NCI-H446 treated with DMSO at 0.1 percent for 48 hours (cell line): Measurements from ENCODE around the gene REXO1.

Source experiments
- DNase-seq: peaks from one replicate; lab custom pipeline; 2025; lab: John Stamatoyannopoulos, UW

REXO1 gene

GRCh38 chr19:1828279-1829238, 19.7 kb downstream of the REXO1 start:
- no peak for DNase-seq

DNA sequence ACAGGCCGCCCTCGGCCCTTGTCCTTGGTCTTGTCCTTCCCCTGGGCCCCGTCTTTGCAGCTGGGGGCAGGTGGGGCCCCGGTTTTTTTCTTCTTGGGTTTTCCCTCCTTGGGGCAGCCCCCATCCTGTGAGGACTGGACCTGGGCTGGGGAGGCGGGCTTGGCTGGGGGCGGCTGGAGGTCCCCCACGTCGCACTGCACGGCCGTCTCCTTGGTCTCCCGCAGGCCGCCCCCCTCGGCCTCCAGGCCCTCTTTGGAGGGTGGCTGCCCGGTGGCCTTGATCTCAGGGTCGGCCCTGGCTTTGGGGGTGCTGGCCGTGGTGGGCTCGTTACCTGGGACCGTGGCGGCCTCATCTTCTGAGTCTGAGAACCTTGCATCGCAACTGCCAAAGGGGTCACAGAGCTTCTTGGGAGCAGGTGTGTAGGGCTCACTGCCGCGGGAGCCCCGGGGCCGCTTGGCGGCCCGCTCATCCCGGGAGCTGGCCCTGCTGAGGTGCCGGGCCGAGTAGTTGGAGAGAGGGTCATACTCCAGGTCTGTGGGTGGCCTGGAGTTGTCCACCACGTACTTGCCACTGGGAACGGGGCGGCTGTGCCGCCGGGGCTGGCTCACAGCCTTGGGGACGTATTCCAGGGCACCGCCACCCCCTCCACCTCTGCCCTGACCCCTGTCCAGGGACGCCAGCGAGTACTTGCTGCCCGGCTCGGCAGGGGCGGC, 20.6 kb downstream of the REXO1 start:
- no peak for DNase-seq

DNA sequence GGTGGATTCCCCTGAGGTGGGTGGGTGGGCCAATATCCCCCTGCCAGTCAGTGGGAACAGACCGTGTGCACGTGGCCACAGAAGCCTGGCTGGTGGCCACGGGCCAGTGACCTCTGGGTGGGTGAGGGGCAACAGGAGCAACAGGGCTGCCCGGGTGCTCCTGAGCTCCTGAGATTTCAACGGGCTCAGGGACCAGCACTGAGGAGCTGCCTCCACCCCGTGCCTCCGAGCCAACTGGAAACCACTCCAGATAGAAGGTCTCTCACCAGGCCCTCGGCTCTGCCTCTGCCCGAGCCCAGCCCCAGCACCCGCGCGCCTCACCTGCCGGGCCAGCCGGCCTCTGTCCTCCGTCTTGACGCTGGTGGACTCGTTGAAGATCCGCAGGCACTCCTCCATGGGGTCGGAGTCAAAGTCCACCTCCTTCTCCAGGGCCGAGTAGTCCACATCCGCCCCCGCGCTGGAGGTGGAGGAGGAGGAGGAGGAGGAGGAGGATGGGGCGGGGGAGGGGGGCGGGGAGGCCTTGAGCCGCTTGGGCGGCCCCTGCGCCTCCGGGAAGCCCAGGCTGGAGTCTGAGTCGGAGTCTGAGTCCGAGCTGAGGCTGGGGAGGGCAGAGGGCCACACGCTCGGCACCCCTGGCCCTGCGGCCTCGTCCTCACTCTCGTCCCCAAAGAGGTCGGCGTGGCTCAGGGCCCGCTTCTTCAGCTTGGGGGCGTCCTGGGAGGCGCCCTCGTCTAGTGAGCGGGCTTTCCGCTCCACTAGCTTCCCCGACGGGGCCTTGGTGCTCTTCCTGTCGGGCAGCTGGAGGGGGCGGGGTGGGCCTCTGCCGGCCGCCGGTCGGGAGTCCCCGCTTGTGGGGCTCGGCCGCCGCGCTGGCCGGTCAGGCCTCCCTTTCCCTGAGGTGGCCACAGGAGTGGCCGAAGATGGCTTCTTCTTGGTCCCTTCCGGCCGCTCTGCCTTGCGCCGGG, 21.4 kb downstream of the REXO1 start:
- DNase-seq, result no peak

DNA sequence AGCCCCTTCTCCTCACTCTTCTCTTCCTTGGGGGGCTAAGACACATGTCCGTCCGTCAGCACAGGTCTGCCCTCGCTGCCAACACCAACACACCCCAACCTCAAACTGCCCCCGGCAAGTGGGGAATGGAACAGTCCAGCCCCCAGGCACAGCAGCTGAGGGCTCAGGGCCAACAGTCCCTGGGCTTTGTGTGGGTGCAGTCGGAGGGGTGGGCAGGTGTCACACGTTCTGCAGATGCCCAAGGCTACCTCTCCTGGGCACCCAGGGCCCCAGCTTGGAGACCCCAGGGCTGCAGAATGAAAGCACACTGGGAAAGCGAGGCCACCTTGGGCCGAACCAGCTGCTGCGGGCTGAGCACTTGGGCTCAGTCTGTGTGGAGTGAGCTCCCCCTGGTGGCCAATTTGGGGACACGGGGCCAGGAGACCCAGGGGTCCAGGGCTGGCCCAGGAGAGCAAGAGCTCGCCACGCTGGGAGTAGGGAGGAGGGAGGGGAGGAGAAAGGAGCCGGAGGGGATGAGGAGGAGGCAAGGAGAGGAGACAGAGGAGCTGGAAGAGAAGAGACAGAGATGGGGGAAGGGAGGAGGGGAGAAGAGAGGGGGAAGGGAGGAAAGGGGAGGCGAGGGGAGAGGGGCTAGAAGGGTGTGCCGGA, 22.2 kb downstream of the REXO1 start:
- peak; percentile 17 for DNase-seq

- DNase-seq, result no peak
These were observed 24.0 kb downstream of the REXO1 start for GRCh38 chr19:1824252-1824622.

DNA sequence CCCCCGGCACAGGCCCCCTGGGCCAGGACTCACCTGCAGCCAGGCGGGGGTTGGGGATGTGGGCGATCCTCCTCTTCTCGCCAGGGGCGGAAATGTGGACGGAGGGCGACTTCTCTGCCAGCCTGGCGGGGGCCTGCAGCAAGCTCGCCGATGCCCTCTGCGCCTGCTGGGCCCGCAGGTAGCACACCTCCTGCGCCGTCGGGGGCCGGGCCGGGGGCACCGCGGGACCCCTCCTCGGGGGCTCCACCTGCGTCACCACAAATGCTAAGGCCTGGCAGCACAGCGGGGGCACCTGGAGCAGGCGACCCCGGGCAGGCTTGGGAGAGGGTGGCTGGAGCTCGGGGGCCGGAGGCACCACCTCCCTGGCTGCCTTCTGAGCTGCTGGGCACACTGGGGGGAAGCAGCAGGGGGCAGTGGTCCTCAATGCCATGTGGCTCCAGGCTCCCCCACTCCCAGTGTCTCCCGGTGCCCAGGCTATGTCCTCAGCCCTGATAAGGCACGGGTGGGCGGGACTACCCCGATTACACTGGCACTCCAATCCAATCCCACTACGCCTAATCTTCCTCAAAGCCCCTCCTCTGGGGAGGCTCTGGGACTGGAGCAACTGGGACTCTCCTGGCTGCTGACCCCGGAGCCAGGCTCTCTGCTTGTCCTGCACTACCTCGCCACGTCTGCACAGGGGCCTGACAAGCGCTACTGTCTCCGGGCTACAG, 24.6 kb downstream of the REXO1 start:
- DNase-seq, result no peak

- DNase-seq, result no peak
These were observed 25.3 kb downstream of the REXO1 start for GRCh38 chr19:1823020-1823419.

- DNase-seq, result peak; percentile 80
These were observed 26.1 kb downstream of the REXO1 start for GRCh38 chr19:1822210-1822609.

DNA sequence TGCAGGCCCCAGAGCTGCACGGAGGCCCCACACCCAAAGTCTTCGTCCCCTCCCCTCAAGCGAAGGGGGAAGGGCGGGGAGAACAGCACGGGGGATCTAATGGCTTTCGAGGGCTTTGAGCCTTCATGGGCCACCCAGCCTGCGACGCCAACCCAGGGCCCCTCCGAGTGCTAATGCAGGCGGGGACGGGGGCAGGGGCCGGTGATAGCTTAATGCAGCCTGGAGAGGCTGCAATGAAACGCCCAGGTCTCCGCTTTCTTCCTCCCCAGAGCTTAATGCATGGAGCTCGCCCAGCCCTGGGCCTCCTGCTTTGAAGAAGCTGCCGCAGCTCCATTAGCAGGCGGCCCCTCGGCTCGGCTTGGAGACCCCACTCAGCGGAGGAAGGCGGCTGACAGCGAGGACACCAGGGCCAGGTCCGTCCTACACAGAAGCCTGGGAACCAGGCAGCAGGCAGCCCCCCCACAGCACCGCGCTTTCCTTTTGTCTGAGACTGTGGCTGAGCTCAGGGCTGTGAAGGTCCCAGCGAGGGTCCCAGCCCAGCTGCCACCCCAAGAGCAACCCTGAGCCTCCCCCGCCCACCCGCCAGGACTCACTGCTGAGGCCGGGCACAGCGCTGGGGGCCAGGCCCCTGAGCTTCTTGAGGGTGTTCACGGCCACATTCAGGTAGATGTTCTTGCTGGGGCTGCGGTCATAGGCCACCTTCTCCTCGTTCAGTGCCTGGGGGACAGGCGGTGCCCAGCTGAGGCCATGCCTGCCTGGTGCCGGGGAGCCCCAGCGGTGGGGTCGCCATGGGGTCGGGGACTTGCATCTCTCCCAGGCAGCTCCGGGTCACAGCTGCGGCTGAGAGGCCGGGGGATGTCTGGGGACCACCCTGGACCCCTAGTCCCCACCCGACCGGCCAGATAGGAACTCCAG, 28.7 kb downstream of the REXO1 start:
- DNase-seq, result no peak

DNA sequence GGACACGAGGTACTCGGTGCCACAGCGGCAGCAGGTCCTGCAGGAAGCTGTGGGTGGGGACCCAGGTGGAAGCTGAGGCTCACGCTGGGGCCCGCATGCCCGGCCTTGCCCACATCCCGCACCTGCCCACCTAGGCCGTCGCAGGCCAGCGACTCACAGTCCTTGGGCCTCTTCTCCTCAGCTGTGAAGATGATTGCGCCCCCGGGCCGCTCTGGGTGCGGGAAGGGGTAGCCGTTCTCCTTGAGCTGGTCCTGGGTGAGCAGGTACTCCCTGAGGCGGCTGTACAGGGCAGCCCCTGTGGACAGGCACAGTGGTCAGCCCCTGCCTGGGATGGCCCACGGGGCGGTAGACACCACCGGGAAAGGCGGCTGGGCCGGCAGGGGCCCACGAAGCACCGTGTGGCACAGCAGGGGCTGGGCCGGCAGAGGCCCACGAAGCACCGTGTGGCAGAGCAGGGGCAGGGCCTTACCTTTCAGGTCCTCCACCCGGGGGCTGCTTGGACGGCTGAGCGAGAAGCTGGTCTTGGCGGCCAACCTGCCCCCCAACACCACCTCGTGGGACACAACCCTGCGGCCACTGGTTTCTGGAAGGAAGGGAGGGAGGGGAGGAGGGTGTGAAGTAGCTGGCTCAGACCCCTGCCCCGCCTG, 29.6 kb downstream of the REXO1 start:
- DNase-seq, result no peak

DNA sequence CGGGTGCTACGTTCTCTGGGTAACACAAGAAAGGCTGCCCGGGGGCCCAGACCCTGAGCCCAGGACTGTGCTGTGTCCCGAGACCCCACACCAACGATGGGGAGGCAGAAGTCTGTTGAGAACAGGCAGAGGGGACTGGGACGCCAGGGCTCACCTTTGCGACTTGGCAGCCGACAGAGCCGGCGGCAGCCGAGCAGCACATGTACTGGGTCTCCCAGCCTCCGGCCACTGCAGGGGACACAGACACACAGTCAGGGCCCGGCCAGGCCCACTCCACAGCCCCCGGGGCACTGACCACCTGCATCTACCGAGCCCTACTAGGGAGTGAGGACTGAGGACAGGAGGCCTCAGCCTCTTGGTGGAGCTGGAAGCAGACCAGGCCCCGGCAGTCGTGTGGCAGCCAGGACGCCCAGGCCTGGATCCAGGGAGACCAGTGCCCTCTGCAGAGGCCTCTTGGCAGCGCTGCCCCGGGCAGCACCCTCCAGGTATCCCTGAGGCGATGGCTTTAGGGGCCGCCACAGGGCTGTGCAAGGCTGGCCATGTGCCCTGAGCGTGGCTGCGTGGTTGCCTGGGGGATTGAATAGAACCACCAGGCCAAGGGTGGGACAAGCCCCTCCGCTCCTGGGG, 30.6 kb downstream of the REXO1 start:
- no peak for DNase-seq

GRCh38 chr19:1816530-1817298, 31.6 kb downstream of the REXO1 start:
- no peak for DNase-seq

GRCh38 chr19:1815605-1816529, 32.4 kb downstream of the REXO1 start:
- no peak for DNase-seq

DNA sequence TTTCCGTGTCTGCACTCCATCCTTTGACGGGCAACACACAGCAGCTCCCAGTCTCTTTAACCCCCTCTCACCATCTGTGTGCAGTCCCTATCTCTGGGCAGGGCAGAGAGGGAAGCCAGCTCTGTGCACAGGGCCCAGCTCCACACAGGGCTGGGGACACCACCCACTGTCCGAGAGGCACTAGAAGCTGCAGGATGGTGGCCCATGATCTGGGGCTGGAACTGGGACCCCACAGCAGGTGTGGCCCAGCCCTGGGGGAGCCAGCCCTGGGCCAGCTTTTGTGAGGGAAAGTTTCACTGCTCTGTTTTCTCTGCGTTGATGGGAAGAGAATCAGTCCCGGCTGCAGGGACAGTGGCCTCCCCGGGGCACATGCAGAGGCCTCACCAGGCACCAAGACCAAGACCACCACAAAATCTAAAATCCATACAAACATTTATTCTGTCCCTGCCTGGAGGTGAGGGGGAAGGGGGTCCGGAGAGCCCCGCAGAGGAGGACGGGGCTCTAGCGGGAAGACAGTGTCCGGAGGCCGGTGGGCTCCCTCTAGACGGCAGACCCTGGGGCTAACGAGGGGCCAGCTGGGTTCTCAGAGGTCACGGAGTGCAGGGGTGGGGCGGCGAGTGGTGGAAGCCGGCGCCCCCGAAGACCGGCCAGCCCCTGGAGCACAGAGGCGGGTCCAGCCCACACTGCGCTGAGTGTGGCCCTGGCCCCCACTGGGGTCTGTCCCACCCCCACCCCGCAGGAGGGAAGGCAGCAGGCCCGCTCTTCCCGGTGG, 33.3 kb downstream of the REXO1 start:
- DNase-seq, result no peak

DNA sequence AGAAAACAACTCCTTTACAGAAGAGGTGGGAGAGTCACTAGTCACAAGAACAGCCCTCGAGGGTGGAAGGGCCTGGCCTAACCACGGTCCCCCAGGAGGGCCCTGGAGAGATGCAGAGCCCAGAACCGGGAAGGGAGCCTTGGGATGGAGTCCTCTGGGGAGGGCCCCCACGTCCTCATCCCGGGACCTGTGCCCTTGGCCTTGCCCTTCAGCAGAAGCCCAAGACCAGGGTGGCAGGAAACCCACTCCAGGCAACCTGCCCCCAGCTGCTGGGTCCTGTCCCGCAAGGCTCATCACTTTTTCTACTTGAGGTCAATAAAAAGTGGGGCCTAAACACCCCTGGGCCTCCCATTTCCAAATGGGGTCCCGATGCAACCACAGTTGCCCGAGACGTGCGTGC, 33.9 kb downstream of the REXO1 start:
- no peak for DNase-seq
